Cardiac muscle cell (in vitro differentiated cells and primary cell): ENCODE data around the gene BIRC6. TPM values are rescaled to one million over a fixed set of nuclear protein-coding genes. Genes with fewer than 3 reads are reported as not detected.

Source experiments
- DNase-seq, 2 donors: peaks; one replicate each; pipeline versions ENCODE4 v3.0.0 to v3.0.0-alpha.2; 2010 to 2017; ENCODE audit warnings: low read depth in 1 of 2, low spot score in 1 of 2
- H3K27ac ChIP-seq: fragments of 200-600 bp; sonication (generic); 2 replicates; pipeline ENCODE4 v1.5.1; 2016
- H3K27me3 ChIP-seq: fragments of 200-600 bp; sonication (generic); 2 replicates; pipeline ENCODE4 v1.6.0; 2016; ENCODE audit warnings: control low read depth
- H3K36me3 ChIP-seq: fragments of 200-600 bp; sonication (generic); 2 replicates; pipeline ENCODE4 v1.5.1; 2016; ENCODE audit warnings: control low read depth
- H3K4me1 ChIP-seq: fragments of 200-600 bp; sonication (generic); 2 replicates; pipeline ENCODE4 v1.8.1; 2017; ENCODE audit warnings: low read depth, mild to moderate bottlenecking, mixed run types
- H3K4me3 ChIP-seq: fragments of 200-600 bp; sonication (generic); 2 replicates; pipeline ENCODE4 v1.5.1; 2016; ENCODE audit warnings: mild to moderate bottlenecking
- H3K9me3 ChIP-seq: fragments of 200-600 bp; sonication (generic); 2 replicates; pipeline ENCODE4 v1.5.1; 2017; ENCODE audit warnings: low read depth, mild to moderate bottlenecking, control low read depth
- polyA plus RNA-seq: library from polyadenylated mRNA; unstranded; fragments of >200 nt; fragmentation: Nextera tagmentation; extraction: Ambion mirVana; gene quantifications from 2 replicates; pipeline ENCODE4 v1.2.1, GENCODE V29; 2016
- total RNA-seq: library from RNA; depleted of rRNA; stranded (reverse); fragments of >200 nt; gene quantifications from 2 replicates; pipeline ENCODE4 v1.2.3, GENCODE V29; 2016
- TF ChIP-seq, protein P1 (sequence below): IDR thresholded peaks from 2 replicates; pipeline ENCODE4 v1.5.1; 2012; ENCODE audit warnings: low read depth, mild to moderate bottlenecking, low read length

BIRC6 gene
- total and polyA plus RNA-seq, 2 experiments from 2014 or later: 25.0 to 89.9 TPM

DNA sequence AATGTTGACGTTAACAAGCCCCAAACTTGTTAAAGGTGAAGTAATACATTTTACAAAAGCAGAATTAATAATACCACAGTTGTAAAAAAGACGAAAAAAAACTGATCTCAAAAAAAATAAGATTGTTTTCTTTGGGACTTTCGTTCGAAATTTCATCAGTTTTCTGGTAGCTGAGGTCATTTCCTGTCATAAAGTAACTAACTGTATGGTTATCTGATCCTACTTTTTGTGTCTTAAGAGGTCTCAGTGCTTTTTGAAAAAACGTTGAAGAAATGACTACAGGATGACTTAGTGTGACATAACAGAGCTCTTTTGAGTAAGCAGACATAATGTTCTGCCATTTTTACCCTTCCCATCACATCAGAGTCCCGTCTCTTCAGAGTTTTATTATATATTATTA is 79.3 kb downstream of the BIRC6 start:
- no peak overlapping the region for H3K27ac ChIP-seq
- peaks cover 33% of the 10 kb centered on the region for H3K36me3 ChIP-seq
- no peak overlapping the region for H3K4me3 ChIP-seq
- TF ChIP-seq, protein P1, sequence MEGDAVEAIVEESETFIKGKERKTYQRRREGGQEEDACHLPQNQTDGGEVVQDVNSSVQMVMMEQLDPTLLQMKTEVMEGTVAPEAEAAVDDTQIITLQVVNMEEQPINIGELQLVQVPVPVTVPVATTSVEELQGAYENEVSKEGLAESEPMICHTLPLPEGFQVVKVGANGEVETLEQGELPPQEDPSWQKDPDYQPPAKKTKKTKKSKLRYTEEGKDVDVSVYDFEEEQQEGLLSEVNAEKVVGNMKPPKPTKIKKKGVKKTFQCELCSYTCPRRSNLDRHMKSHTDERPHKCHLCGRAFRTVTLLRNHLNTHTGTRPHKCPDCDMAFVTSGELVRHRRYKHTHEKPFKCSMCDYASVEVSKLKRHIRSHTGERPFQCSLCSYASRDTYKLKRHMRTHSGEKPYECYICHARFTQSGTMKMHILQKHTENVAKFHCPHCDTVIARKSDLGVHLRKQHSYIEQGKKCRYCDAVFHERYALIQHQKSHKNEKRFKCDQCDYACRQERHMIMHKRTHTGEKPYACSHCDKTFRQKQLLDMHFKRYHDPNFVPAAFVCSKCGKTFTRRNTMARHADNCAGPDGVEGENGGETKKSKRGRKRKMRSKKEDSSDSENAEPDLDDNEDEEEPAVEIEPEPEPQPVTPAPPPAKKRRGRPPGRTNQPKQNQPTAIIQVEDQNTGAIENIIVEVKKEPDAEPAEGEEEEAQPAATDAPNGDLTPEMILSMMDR: no peak
- DNase-seq: no peak
- no peaks in the 10 kb centered on the region for H3K27me3 ChIP-seq
- H3K9me3 ChIP-seq: no peaks in the 10 kb centered on the region
- no peaks in the 10 kb centered on the region for H3K4me1 ChIP-seq

- Histone ChIP-seq H3K27me3 (no peaks in the 10 kb centered on the region), H3K9me3 (no peaks in the 10 kb centered on the region), H3K36me3 (peaks cover 60% of the 10 kb centered on the region), H3K4me1 (no peaks in the 10 kb centered on the region), H3K27ac (no peak overlapping the region), H3K4me3 (no peak overlapping the region)
- DNase-seq: no peak
- TF ChIP-seq, protein P1: no peak
These were observed 85.2 kb downstream of the BIRC6 start for GRCh38 chr2:32442020-32442467.

DNA sequence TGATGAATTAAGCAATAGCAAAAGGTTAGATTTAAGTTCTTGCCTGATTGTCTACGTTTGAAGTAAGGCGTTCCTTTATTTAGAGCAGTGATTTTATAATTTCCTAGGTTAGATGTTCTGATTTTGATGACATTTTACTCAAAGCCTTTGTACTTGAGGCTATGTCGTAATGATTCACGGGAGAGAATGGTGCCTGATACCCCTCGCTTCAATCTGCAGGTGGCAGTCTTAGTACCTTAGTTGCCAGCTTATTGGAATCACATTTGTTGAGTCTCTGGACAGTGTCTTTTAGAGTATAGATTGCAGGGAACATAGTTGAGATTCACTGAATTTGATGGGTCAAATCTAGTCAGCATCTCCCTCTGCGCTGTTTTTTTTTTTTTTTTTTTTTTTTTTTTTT is 89.5 kb downstream of the BIRC6 start:
- Histone ChIP-seq H3K27me3 (no peaks in the 10 kb centered on the region), H3K27ac (no peak overlapping the region), H3K4me3 (no peak overlapping the region), H3K4me1 (no peaks in the 10 kb centered on the region), H3K36me3 (peaks cover 47% of the 10 kb centered on the region), H3K9me3 (no peaks in the 10 kb centered on the region)
- DNase-seq: no peak
- TF ChIP-seq, protein P1: no peak

- no peaks in the 10 kb centered on the region for H3K9me3 ChIP-seq
- no peaks in the 10 kb centered on the region for H3K27me3 ChIP-seq
- H3K36me3 ChIP-seq: peaks cover 5% of the 10 kb centered on the region
- no peak overlapping the region for H3K4me3 ChIP-seq
- TF ChIP-seq, protein P1: no peak
- H3K27ac ChIP-seq: no peak overlapping the region
- DNase-seq: no peak
- H3K4me1 ChIP-seq: no peaks in the 10 kb centered on the region
These were observed 94.0 kb downstream of the BIRC6 start for GRCh38 chr2:32450851-32451250.

GRCh38 chr2:32452338-32453064 is 95.7 kb downstream of the BIRC6 start:
- no peak for DNase-seq
- Histone ChIP-seq H3K36me3 (peaks cover 2% of the 10 kb centered on the region), H3K4me3 (no peak overlapping the region)

More at GRCh38 chr2:32452338-32453064, 95.7 kb downstream of the BIRC6 start:
- H3K4me1 ChIP-seq: no peaks in the 10 kb centered on the region
- H3K27me3 ChIP-seq: no peaks in the 10 kb centered on the region
- TF ChIP-seq, protein P1: no peak
- no peaks in the 10 kb centered on the region for H3K9me3 ChIP-seq
- peak overlapping the region; percentile 39 for H3K27ac ChIP-seq
